HG03457 (cell line): ENCODE results near the gene DENND1A.

Experiments
- ATAC-seq: cut with Tn5 transposase; IDR thresholded peaks from one replicate; pipeline ENCODE4 v1.9.1; 2021; ENCODE audit warnings: moderate number of reproducible peaks; ENCODE audit not compliant: unreplicated experiment

DENND1A gene

DNA sequence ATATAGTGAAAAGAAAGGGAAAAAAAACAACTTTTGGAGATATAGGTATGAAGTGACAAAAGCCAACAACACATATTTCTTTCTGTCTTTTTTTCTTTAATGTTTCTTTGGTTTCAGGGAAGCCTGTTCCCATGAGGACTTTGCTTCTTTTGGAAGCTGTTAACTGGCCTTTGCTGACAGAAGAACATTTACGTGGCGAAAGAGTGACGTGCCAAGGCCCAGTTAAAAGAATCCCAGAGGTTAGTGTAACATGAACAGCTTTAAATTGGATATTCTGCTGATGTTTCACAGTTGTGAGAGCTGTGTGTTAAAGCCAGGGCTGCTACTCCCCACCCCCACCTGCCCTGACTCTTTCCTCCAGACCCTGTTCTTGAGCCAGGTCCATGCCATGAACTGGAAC is 298.1 kb downstream of the DENND1A start:
- ATAC-seq: no peak

DNA sequence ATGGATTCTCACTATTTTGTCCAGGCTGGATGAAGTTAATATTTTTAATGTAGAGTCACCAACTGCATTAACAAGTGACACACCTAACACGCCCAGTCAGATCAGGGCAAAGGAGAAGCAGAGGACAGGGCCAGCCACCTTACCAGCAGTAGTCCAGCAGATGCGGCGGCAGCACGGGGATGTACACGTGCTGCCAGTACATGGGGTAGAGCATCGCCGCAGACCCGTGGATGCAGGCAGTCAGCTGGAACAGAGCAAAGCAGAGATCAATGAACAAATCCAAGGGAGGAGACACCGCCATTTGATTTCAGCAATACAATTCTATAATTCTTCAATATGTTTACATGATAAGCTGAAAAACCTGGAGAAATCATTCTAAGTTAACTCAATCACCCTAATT is 299.7 kb downstream of the DENND1A start:
- no peak for ATAC-seq

DNA sequence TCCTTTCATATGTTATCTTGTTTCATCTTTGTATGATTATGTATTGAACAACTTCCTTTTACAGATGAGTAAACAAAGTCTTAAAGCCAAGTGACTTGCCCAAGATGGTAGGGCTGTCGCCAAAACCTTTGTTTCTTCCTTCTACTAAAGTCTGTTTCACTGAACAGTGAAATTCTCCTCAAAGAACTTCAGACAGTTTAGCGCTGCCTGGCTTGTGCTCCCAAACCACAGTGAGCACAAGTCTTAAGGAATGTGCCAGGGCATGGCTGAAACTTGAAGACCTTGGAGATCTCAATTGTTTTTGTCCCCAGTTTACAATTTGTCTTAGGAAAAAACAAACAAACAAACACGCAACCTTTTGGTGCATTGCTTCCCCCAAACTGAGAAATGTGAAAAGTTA is 300.4 kb downstream of the DENND1A start:
- ATAC-seq: no peak

DNA sequence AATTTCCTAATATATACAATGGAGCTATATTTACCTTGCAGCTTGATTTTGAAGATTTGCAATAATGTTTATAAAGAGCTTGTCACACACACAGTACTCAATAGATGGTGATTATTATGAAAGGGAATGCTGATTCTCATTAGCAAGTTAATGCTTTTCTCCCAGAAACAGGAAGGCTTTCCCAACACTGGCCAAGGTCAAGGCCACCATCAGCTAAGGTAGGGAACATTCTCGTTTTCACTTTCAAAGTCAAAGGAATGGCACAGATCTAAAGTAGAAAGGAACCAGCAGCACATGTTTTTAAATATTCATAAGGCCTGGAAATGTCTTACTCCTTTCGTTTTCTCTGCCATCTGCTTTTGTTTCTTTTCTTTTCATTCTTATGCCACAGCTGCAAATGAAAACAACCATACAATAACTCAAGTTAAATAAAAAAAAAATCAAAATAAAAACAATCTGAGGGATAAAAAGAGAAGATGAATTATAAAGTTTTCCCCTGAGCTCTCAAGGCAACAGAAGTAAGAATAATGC is 307.1 kb downstream of the DENND1A start:
- no peak for ATAC-seq

DNA sequence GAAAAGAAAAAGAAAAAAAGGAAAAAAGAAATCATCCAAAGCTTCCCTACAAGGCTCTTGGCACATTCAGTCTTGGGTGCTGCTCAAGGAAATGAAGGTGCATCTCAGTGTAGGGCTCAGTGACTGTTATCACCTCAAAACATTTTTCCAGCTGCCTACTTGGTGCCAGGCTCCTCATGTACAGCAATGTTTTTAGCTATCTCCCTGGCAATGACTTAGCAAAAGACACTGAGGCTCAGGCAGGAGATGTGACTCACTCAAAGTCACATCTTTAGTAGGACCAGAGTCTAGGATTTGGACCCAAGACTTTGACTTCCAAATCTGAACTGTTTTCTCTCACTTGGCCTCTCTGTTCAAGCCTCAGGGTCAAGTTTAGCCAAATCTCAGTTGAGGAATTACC is 309.7 kb downstream of the DENND1A start:
- ATAC-seq: no peak

DNA sequence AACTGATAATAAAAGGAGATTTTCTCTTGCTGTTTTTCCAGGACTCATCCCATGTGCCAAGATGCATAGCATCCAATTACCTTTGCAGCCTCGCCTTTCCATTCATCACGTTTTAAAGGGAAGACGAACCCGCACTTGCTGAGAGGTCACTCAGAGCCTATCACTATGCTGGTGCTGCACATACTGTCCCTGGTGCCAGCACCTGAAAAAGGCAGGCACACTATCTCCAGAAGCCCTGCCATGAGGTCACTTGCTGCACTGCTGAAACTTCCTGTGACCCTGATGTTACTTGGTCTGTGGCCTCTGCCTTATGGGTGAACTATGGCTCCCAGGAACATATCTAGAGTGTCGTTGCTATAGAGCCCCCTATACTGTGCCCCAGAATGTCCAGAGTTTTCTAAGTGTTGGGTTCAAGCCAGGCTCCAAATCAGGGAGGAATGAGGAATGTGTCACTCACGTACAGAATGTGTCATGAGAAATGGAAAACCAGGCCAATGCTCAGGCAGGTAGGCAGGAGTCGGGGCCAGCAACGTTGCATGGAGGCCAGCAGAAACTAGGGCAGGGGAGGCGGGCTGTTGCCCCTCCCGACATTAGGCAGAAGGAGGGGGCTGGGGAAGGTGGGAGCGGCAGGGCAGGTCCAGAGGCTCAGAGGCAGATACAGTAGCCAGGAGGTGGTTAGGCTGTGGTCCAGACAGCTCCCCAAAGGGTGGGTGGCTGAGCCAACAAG is 311.8 kb downstream of the DENND1A start:
- ATAC-seq: no peak

DNA sequence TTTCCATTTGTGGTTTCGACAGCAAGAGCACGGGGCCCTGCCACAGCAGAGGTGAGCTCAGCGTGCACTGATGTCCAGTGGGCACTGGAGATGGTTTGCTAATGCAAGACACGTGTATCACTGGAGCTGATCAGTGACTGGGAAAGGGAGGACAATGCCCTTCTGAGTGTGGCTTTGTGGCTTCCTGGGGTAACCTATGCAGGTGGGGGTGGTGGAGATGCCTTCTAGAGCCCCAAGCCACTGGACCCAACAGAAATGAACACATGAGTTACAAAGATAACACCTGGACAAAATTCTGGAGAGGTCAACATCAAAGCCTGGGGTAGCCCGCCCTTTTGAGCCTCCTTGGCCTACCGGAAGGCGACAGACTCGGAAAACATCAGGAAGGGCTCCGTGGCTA is 312.6 kb downstream of the DENND1A start:
- no peak for ATAC-seq

DNA sequence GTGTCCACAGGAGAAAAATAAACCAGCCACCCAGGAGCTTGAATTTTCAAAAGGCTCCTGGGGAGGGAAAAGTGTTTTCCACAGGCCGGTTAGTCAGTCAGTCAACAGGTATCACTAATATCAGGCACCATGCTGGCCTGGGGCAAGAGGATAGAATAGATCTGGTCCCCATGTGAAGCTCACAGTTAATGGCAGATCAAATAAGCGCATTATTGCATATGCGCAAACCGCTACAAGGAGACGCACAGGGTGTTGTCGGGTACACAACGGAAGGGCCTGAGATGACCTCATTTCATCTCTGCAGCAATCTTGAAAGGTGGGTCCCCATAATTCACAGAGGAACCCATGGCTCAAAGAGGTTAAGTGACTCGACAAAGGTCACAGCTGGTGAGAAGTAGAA is 313.2 kb downstream of the DENND1A start:
- ATAC-seq: no peak

DNA sequence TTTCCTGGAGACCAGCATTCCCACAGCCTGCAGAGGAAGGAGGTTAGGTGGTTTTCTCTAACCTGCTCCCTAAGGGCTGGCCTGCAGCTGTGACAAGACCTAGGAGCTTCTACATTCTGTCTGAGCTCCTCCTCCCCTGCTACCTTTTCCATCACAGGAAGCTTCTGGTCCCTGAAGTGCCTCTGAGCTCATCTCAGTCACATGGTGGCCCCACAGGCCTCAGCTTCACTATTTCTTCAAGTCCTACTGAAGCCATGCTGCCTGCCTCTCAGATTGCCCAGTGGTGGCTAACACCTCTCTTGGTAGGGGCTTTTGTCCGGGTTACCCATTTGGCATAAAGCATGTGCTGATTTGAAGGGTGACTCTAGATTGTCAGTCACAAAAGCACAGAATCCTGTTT is 314.5 kb downstream of the DENND1A start:
- ATAC-seq: no peak

DNA sequence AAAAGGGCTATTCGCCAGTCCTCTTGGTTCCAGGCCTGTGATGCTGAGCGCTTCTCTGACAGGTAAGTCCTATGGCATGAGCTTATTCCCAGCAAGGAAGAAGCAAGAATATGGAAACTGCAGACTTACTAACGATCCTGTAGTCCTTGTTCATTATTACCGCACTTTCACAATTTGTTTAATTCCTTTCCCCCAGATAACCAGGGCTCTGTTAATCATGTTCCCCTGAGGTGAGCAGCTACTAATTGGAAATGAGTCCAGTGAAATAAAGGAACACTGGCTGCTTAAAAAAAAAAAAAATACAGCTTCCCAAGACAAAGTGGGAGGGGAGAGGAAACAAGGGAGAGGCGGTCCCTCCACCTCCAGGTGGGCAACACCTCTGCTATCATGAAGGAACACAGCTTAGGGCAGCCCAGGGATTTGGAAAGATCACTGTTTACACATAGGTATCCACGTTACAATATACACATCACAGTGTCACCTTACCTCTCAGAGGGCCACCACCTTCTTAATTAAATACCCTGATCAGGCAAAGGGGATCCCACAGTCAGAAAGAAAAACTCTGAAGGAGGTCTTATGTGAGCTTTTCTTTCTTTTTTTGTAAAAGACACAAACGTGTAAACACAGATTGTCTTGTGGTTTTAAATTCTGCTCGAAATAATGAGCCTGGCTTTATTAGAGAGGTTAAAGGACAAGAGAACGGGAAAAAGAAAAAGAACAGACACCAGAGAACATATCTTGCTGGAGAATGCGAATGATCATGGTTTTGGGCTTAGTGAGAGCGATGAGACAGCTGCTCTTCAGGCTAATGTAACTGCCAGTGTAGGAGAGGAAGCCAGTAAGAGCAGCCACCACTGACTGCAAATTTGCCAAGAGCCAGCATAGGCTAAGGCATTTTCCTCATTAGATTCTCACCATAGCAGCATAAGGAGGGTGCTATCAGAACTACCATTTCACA is 315.3 kb downstream of the DENND1A start:
- ATAC-seq: no peak

DNA sequence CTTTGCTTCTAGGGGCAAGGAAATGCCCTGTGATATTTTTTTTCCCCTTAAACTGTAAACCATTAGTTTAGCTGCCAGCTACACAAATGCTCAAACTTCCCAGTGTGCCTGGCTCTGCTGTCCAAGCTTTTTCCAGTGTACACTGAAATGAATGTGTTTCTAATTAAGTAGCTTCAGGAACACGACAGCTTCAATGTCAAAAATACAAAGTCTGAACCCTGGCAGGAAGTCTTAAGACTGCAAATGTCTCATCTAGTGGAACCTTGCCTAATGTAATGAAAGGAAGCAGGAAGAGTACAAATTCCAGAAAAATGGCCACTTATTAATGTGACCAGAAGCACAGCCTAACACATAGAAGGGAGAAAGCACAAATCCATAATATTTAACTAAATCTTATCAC is 318.7 kb downstream of the DENND1A start:
- ATAC-seq: no peak

DNA sequence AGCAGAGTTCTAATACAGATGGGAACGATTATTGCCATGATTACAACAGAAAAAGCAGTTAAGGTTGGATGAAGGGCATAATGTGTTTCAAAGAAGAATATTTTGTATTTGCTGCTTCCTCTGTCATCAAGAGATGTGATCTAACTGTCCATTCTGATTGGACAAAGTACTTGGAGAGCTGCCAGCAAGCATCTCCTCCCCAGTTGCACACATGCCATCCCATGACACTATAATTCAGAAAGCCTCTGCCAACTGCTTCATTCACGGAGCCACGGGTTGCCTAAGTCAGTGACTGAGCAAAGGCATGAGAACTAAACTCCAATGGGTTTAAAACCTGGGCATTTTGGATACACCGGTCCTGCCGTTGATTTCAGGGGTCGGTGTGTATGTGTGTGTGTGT is 320.1 kb downstream of the DENND1A start:
- ATAC-seq: no peak

DNA sequence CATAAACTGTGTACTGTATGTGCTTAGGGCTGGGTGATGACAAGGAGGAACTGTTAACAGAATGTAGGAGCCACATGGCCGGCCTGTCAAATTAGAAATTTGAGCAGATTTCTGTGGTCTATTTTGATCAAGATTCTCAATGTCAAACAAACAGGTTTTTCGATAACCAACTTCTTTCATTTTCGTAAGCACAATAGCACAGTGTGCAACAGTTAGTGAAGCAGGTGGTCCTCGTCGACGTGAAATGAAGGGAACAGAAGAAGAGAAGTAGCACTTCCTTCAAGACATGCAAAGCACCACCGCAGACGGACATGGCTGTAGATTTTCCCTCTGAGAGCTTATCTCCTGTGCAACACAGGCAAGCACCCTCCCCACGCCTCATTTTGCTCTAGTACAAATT is 321.8 kb downstream of the DENND1A start:
- peak; percentile 84 for ATAC-seq

DNA sequence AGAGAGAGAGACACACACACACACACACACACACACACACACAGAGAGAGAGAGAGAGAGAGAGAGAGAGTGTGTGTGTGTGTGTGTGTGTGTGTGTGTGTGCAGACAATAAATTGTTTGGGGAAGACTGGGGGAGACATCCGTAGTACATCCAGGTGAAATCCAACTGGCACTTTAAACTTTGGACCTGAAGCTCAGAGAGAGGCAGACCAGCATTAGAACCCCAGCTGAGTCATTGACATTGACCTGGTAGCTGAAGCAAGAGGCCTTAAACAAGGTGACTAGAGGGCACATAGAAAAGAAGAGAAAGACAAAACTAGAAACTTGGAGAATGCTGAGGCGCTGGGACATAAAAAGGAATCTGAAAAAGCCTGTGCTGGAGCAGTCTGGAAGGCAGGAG is 322.4 kb downstream of the DENND1A start:
- no peak for ATAC-seq

DNA sequence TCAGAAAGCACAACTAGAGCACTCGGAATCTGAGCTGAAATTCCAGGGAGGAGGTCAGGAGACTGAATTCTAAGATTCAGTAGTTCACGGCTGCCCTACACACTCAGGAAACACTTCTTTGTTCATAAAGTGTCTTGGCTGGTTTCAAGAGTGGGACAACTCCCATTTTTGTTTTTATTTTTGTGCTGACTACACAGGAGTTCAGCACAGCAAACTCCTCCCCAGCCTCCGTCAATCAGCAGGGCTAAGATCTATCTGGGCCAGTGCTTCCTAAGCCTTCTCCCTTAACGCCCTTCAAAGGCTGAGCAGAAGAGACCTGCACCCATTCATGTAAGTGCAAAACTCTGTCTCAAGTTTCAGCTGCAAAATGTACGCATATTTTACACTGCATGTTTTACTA is 323.8 kb downstream of the DENND1A start:
- ATAC-seq: no peak

DNA sequence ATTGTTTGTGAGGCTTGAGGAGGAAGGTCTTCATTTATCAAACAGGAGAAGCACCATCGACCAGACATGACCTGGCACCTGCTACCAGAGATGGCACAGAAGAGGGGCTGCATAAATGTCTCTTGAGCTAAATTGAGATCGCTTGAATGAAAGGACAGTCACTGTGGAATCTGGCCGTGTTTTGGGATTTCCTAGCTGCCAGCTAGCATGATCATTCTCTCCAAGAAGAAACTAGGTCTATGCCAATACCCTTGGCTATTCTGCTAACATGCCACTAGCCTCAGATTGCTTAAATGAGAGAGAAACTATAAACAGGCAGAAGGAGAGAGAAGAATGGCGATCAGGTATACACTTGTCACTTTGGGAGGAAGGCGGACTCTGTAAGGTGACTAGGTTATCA is 324.6 kb downstream of the DENND1A start:
- no peak for ATAC-seq

DNA sequence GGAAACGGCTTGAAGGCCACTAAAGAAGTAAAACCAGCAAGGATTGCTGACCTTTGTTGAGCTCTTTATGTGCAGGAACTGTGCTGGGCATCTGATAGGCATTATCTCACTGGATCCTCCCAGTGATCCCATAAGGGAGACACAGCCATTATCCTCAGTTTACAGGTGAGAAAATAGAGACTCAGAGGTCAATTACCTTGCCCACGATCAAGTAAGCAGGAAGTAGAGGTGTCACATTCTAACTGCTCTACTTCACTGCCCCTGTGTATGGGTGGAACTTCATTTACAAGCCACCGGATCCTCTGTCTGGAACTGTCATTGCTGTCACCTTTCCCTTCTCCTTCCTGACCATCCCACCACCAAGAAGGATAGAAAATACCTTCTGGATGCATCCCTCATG is 325.1 kb downstream of the DENND1A start:
- ATAC-seq: no peak

DNA sequence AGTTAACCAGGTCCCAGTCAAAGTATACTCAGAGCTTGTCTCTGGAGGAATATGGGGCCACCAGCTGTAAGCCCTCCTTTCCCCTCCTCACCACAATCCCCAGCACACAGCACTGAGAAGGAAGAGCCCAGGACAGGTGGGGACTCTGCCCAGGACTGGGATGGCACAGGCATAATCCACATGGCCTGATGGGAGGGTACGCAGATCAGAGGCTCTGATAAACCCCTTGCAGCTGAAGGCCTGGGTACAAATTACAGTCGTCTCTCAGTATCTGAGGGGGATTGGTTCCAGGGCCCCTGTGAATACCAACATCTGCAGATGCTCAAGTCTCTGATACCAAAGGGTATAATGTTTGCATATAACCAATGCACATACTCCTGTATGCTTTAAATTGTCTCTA is 328.1 kb downstream of the DENND1A start:
- no peak for ATAC-seq

DNA sequence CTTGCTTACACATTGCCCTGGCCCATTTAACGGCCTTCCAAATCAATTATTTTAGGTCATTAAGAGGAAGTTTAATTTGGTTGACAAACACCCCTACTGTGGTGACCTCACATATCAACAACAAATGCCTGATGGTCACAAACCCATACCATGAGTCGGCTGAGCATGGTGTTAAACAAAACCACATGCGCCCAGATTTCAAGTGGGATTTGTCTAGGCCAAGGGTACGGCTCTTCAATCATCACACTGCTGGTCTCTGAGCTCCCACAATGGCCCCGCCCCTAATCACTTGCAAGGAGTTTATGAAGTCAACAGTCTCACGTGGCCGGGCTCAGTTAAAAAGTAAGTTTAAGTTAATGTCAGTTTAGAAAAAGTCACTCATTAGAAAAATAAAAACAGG is 330.1 kb downstream of the DENND1A start:
- ATAC-seq: no peak

DNA sequence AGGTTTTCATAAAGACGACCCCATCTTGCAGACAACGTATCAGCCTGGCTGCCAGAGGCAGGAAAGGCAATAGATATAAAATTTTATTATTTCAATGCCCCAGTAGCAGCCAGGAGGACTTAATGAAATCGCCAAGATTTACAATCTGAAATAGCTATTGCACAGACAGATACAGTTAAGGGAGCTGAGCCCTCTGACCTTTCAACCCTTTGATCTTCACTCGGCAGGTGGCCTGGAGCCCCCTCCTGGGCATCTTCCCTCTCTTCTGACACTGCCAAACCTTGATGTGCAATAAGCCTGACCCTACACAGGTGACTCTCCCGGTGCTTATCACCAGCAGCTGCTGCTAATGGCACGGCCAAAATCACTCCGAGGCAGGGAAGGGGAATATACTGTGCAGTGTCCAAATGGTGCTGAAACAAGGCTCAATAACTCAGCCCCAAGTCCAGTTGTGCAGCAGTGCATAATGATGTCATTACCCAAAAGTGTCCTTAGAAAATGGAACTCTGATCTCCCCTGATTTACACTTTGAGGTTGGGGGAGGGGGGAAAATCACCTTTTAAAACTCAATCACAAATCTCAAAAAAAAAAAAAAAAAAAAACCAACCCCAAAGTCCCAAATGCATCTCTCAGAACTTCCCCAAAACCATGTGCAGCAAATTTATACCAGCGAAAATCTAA is 331.9 kb downstream of the DENND1A start:
- no peak for ATAC-seq

DNA sequence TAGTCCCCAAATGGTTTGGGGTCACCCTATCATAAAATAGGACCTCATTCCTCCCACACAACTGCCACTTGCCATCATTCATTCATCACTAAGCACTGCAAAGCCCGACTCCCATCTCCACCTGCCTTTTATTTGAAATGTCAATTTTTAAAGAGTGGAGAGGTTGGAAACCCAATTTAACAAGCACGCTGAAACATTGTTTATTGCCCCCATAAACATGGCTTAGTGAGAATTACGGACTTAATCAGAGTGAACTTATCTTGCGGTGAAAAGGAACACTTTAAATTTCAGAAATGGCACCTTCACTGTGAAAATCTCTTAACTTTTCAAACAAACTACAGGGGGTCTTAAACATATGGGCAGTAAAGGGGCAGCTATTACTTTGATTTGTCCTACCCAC is 332.9 kb downstream of the DENND1A start:
- ATAC-seq: no peak
